ENCODE measurements around the gene TM9SF3.

GRCh38 chr10:96512524-96513304 is 74.1 kb downstream of the TM9SF3 start:
- TF ChIP-seq EZH2 (IDR thresholded peaks at IDR 0.05) (no peak), FOXP2 (optimal IDR thresholded peaks at IDR 0.05; ENCODE audit: control extremely low read depth, extremely low read length, insufficient read depth) (no peak)

Data from SK-N-MC (cell line).